ENCODE results near the gene PRR3. TPM values are rescaled to one million over a fixed set of nuclear protein-coding genes. Genes with fewer than 3 reads are reported as not detected.

The PRR3 gene
- total RNA-seq, 4 donors from 2014 or later: 5.0 to 10.4 (median 7.5) TPM

DNA sequence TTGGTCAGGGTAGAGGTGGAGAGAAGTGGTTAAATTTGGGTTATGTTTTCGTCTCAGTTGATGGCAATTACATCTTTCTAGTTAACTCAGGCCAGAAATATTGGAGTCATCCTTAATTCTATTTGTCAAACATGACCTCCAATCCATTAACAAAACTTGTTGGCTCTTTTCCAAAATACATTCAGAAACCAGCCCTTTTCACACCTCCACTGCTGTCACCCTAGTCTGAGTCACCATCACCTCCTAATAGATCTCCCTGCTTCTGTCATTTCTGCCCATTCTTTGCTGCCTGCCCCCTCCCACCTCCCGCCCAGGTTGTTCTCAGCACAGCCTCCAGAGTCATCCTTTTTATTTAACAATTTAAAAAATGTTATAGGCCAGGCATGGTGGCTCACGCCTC is 11.2 kb downstream of the PRR3 start:
- TF ChIP-seq, protein P1, sequence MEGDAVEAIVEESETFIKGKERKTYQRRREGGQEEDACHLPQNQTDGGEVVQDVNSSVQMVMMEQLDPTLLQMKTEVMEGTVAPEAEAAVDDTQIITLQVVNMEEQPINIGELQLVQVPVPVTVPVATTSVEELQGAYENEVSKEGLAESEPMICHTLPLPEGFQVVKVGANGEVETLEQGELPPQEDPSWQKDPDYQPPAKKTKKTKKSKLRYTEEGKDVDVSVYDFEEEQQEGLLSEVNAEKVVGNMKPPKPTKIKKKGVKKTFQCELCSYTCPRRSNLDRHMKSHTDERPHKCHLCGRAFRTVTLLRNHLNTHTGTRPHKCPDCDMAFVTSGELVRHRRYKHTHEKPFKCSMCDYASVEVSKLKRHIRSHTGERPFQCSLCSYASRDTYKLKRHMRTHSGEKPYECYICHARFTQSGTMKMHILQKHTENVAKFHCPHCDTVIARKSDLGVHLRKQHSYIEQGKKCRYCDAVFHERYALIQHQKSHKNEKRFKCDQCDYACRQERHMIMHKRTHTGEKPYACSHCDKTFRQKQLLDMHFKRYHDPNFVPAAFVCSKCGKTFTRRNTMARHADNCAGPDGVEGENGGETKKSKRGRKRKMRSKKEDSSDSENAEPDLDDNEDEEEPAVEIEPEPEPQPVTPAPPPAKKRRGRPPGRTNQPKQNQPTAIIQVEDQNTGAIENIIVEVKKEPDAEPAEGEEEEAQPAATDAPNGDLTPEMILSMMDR (IDR thresholded peaks at IDR 0.05): no peak
- DNase-seq (ENCODE audit: low spot score) (no peak), ATAC-seq (ENCODE audit: low FRiP score) (no peak)

DNA sequence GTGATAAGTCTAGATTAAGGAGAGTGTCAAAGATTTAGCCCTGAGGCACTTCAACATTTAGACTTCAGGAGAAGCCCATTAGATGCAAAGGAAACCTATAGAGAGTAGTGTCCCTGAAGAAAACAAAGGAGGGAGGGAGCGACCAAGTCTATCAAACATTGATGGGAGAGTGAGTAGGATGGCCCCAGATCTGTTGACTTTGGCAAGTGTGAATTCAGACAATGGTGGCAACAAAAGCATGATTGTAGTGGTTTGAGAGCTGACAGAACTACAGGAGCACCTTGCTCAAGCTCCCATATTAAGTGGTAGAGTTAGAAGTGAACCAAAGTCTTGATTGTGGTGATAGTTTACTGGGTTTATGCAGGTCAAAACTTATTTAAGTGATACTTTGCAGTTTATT is 13.2 kb downstream of the PRR3 start:
- TF ChIP-seq, protein P1 (IDR thresholded peaks at IDR 0.05): no peak
- ATAC-seq (ENCODE audit: low FRiP score) (peak; percentile 3), DNase-seq (ENCODE audit: low spot score) (no peak)

DNA sequence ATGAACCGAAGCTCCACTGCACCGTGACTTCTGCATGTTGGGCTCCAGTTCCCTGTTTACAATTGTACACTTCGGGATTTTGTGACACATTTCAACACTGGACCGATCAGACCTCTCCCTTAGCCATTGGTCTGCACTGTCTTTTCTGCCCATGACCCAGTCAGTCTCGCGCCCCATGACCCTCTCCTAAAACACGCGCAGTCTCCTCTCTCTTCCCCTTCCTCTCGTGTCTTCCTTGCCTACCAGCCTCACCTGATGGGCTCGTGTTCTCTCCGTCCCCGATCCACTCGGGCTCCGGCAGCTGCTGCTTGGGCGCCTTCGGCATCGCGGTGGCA is 13.6 kb downstream of the PRR3 start:
- ATAC-seq (ENCODE audit: low FRiP score) (peak; percentile 22), DNase-seq (ENCODE audit: low spot score) (no peak)
- TF ChIP-seq, protein P1 (IDR thresholded peaks at IDR 0.05): no peak

DNA sequence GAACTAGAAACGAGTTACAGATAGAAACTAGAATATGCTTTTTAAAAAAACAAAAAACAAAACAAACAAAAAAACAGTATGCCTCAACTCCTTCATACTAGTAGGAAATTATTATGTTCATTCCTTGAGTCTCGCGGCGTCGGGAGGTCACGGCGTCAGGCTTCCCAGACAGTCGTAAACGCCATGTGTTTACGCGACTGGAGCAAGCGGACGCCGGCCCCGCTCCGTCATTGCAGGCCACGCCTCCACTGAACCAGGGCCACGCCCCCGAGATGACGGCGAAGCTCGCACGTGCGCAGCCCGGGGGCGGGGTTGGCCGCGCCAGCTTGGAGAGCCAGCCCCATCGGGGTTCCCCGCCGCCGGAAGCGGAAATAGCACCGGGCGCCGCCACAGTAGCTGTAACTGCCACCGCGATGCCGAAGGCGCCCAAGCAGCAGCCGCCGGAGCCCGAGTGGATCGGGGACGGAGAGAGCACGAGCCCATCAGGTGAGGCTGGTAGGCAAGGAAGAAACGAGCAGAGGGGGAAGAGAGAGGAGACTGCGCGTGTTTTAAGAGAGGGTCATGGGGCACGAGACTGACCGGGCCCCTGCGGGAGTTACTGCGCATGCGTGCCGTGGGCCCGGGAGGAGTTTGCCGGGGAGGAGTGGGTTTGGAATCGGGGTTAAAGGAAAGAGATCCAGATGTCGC is 14.1 kb downstream of the PRR3 start, which contains the start of gene ABCF1:
Gene ABCF1 (plus strand): TSS at position 368 of the 687 bp plus-strand sequence. CDS start 46 bp downstream, at position 414.
- DNase-seq (ENCODE audit: low spot score): peak; percentile 91
- TF ChIP-seq, protein P1 (IDR thresholded peaks at IDR 0.05): no peak
- peak; percentile 97 for ATAC-seq (ENCODE audit: low FRiP score)

DNA sequence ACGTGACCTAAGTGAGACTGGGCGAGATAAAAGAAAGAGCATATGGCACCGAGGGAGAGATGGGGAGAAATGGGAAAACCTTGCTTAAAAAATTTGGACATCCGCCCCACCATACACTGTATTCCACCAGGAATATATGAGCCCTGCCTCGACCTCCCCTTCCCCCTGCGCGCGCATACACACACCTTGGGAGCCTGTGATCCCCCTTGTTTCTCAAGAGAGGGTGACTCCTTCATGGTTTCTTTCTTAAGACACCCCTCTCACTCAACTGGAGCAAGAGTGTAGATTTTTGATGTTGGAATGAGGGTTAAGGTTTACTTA is 14.6 kb downstream of the PRR3 start:
- TF ChIP-seq, protein P1 (IDR thresholded peaks at IDR 0.05): no peak
- no peak for DNase-seq (ENCODE audit: low spot score)
- peak; percentile 19 for ATAC-seq (ENCODE audit: low FRiP score)

DNA sequence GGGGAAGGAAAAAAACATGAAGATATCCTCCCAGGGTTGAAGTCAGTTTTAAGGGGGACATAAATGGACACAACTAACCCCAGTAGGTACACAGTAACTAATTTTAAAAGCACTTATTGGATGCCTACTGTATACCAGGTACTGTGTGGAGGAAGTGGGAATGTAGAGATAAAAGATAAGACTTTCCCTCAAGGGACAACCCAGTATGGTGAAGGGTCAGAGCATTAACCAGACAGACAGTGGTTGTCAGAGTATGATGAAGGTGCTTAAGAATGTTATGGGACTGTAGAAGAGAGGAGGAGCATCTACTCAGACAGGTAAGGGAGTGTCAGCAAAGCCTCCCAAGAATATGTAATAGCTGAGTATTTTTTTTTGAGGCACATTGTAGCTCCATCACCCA is 15.1 kb downstream of the PRR3 start:
- TF ChIP-seq, protein P1 (IDR thresholded peaks at IDR 0.05): no peak
- ATAC-seq (ENCODE audit: low FRiP score): no peak
- no peak for DNase-seq (ENCODE audit: low spot score)

DNA sequence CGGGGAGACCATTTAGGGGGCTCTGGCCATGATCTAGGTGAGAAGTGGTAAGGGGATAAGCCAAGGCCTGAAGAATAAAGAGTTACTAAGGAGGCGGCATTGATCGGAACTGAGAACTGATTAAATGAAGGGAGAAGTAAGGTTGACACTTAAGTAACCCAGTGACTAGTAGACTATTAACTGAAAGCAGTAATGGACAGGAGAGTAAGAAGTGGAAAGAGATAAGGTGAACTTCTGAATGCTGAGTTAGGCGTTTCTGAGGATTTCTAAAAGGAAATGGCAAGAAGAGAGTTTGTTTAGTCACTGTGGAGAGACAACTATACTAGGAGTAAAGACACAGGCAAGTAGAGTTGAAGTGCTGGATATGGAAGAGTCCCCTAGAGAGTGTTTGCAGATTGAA is 16.0 kb downstream of the PRR3 start:
- no peak for ATAC-seq (ENCODE audit: low FRiP score)
- TF ChIP-seq, protein P1 (IDR thresholded peaks at IDR 0.05): no peak
- no peak for DNase-seq (ENCODE audit: low spot score)

Measured in omental fat pad (tissue), 4 donors.